ENCODE results near the gene GJA4.

Gene GJA4

GRCh38 chr1:34779005-34779404 lies 13.8 kb upstream of the GJA4 start:
- ATAC-seq (ENCODE audit: insufficient read depth, low read depth): no peak
- H3K4me1 ChIP-seq (ENCODE audit: insufficient read depth, low read length): no peaks in the 10 kb centered on the region
- peaks cover 10% of the 10 kb centered on the region for H3K27me3 ChIP-seq (ENCODE audit: insufficient read depth, low read length, poor library complexity)
- H3K9ac ChIP-seq (ENCODE audit: low read depth, low read length): no peak overlapping the region
- no peaks in the 10 kb centered on the region for H3K9me3 ChIP-seq (ENCODE audit: insufficient read depth, low read length, severe bottlenecking)
- no peak for DNase-seq
- no peak overlapping the region for H3K4me2 ChIP-seq (ENCODE audit: insufficient read depth, low read length)
- no peaks in the 10 kb centered on the region for H3K79me2 ChIP-seq (ENCODE audit: insufficient read depth, low read length)
- no peak for TF ChIP-seq CTCF (IDR thresholded peaks at IDR 0.05; ENCODE audit: borderline replicate concordance, extremely low read depth, low read length, poor library complexity, severe bottlenecking)
- no peak for TF ChIP-seq EZH2 (IDR thresholded peaks at IDR 0.05; ENCODE audit: borderline replicate concordance, low read depth, low read length, severe bottlenecking)
- H3K27ac ChIP-seq (ENCODE audit: low read length): no peak overlapping the region
- H4K20me1 ChIP-seq (ENCODE audit: insufficient read depth, low read length): no peaks in the 10 kb centered on the region
- H3K36me3 ChIP-seq (ENCODE audit: insufficient read depth, low read length): no peaks in the 10 kb centered on the region
- H3K4me3 ChIP-seq (ENCODE audit: low read depth in 1 of 2, low read length in 2 of 2): no peak overlapping the region
- H2AFZ ChIP-seq (ENCODE audit: low read depth, low read length): no peak overlapping the region

- H3K4me2 ChIP-seq (ENCODE audit: insufficient read depth, low read length): no peak overlapping the region
- no peaks in the 10 kb centered on the region for H3K79me2 ChIP-seq (ENCODE audit: insufficient read depth, low read length)
- no peak overlapping the region for H3K27ac ChIP-seq (ENCODE audit: low read length)
- peaks cover 10% of the 10 kb centered on the region for H3K27me3 ChIP-seq (ENCODE audit: insufficient read depth, low read length, poor library complexity)
- no peaks in the 10 kb centered on the region for H4K20me1 ChIP-seq (ENCODE audit: insufficient read depth, low read length)
- DNase-seq: no peak
- no peak for ATAC-seq (ENCODE audit: insufficient read depth, low read depth)
- no peak overlapping the region for H2AFZ ChIP-seq (ENCODE audit: low read depth, low read length)
- no peaks in the 10 kb centered on the region for H3K4me1 ChIP-seq (ENCODE audit: insufficient read depth, low read length)
- H3K9me3 ChIP-seq (ENCODE audit: insufficient read depth, low read length, severe bottlenecking): no peaks in the 10 kb centered on the region
- TF ChIP-seq CTCF (IDR thresholded peaks at IDR 0.05; ENCODE audit: borderline replicate concordance, extremely low read depth, low read length, poor library complexity, severe bottlenecking) (no peak), EZH2 (IDR thresholded peaks at IDR 0.05; ENCODE audit: borderline replicate concordance, low read depth, low read length, severe bottlenecking) (no peak)
- no peak overlapping the region for H3K4me3 ChIP-seq (ENCODE audit: low read depth in 1 of 2, low read length in 2 of 2)
- H3K36me3 ChIP-seq (ENCODE audit: insufficient read depth, low read length): no peaks in the 10 kb centered on the region
- no peak overlapping the region for H3K9ac ChIP-seq (ENCODE audit: low read depth, low read length)
Measured at GRCh38 chr1:34779526-34779925, 13.3 kb upstream of the GJA4 start.

GRCh38 chr1:34779962-34780361 lies 12.8 kb upstream of the GJA4 start:
- TF ChIP-seq CTCF (IDR thresholded peaks at IDR 0.05; ENCODE audit: borderline replicate concordance, extremely low read depth, low read length, poor library complexity, severe bottlenecking) (no peak), EZH2 (IDR thresholded peaks at IDR 0.05; ENCODE audit: borderline replicate concordance, low read depth, low read length, severe bottlenecking) (no peak)
- Histone ChIP-seq H3K9me3 (ENCODE audit: insufficient read depth, low read length, severe bottlenecking) (no peaks in the 10 kb centered on the region), H3K9ac (ENCODE audit: low read depth, low read length) (no peak overlapping the region), H3K79me2 (ENCODE audit: insufficient read depth, low read length) (no peaks in the 10 kb centered on the region), H3K4me2 (ENCODE audit: insufficient read depth, low read length) (no peak overlapping the region), H3K27me3 (ENCODE audit: insufficient read depth, low read length, poor library complexity) (peaks cover 10% of the 10 kb centered on the region), H3K36me3 (ENCODE audit: insufficient read depth, low read length) (no peaks in the 10 kb centered on the region), H2AFZ (ENCODE audit: low read depth, low read length) (no peak overlapping the region), H3K4me1 (ENCODE audit: insufficient read depth, low read length) (no peaks in the 10 kb centered on the region), H4K20me1 (ENCODE audit: insufficient read depth, low read length) (no peaks in the 10 kb centered on the region; the same call in 1 of the 2 replicates), H3K27ac (ENCODE audit: low read length) (no peak overlapping the region), H3K4me3 (ENCODE audit: low read depth in 1 of 2, low read length in 2 of 2) (no peak overlapping the region)
- ATAC-seq (ENCODE audit: insufficient read depth, low read depth) (no peak), DNase-seq (no peak)

GRCh38 chr1:34780528-34780927 lies 12.3 kb upstream of the GJA4 start:
- TF ChIP-seq EZH2 (IDR thresholded peaks at IDR 0.05; ENCODE audit: borderline replicate concordance, low read depth, low read length, severe bottlenecking): no peak
- no peak for TF ChIP-seq CTCF (IDR thresholded peaks at IDR 0.05; ENCODE audit: borderline replicate concordance, extremely low read depth, low read length, poor library complexity, severe bottlenecking)
- Histone ChIP-seq H3K9ac (ENCODE audit: low read depth, low read length) (no peak overlapping the region), H3K79me2 (ENCODE audit: insufficient read depth, low read length) (no peaks in the 10 kb centered on the region), H4K20me1 (ENCODE audit: insufficient read depth, low read length) (no peaks in the 10 kb centered on the region; the same call in 1 of the 2 replicates), H3K36me3 (ENCODE audit: insufficient read depth, low read length) (no peaks in the 10 kb centered on the region), H3K27me3 (ENCODE audit: insufficient read depth, low read length, poor library complexity) (peaks cover 10% of the 10 kb centered on the region), H3K27ac (ENCODE audit: low read length) (no peak overlapping the region), H3K9me3 (ENCODE audit: insufficient read depth, low read length, severe bottlenecking) (no peaks in the 10 kb centered on the region), H3K4me1 (ENCODE audit: insufficient read depth, low read length) (no peaks in the 10 kb centered on the region), H3K4me2 (ENCODE audit: insufficient read depth, low read length) (no peak overlapping the region), H2AFZ (ENCODE audit: low read depth, low read length) (no peak overlapping the region), H3K4me3 (ENCODE audit: low read depth in 1 of 2, low read length in 2 of 2) (no peak overlapping the region)
- DNase-seq (no peak), ATAC-seq (ENCODE audit: insufficient read depth, low read depth) (no peak)

Data from DND-41 (cell line).